UCSD-AML1 (cell line): ENCODE results near the gene MACF1.

Experiments used
- DNase-seq: peaks from one replicate; lab custom pipeline; 2025; ENCODE audit not compliant: unreplicated experiment; lab: John Stamatoyannopoulos, UW

MACF1 gene

GRCh38 chr1:39529901-39530535 lies 325.5 kb downstream of the MACF1 start:
- no peak for DNase-seq

- no peak for DNase-seq
Measured at GRCh38 chr1:39531526-39531925, 327.0 kb downstream of the MACF1 start.

DNA sequence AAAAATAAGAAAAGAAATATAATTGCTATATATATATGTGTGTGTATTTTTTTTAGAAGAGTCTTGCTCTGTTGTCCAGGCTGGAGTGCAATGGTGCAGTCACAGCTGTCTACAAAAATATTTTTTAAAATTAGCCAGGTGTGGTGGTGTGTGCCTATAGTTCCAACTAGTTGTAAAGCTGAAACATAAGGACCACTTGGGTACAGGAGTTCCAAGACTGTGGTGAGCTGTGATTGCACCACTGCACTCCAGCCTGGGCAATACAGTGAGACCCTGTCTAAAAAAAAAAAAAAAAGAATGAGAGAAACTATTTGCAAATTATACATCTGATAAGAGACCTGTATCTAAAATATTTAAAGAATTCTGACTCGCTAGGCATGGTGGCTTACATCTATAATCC lies 328.9 kb downstream of the MACF1 start:
- DNase-seq = no peak
